ENCODE measurements around the gene FCN3.

FCN3 gene

GRCh38 chr1:27413004-27413403, 38.4 kb upstream of the FCN3 start:
- peaks cover 81% of the 10 kb centered on the region for H3K36me3 ChIP-seq (ENCODE audit: control insufficient read depth, low read length)
- H3K27ac ChIP-seq (ENCODE audit: low read depth, low read length), result no peak overlapping the region
- H3K4me2 ChIP-seq (ENCODE audit: low read length), result no peak overlapping the region
- TF ChIP-seq EZH2phosphoT487 (IDR thresholded peaks at IDR 0.05; ENCODE audit: borderline replicate concordance, low read length), result no peak
- TF ChIP-seq CTCF (IDR thresholded peaks at IDR 0.05; ENCODE audit: low read depth, low read length, poor library complexity, severe bottlenecking), result no peak
- no peaks in the 10 kb centered on the region for H3K79me2 ChIP-seq (ENCODE audit: control insufficient read depth, low read length)
- no peaks in the 10 kb centered on the region; the same call in 1 of the 2 replicates for H3F3A ChIP-seq (ENCODE audit: control insufficient read depth, insufficient read depth)
- H3K27me3 ChIP-seq (ENCODE audit: control insufficient read depth, low read length), result no peaks in the 10 kb centered on the region
- H3K9me3 ChIP-seq (ENCODE audit: control insufficient read depth, insufficient read depth, low read length), result no peaks in the 10 kb centered on the region
- no peaks in the 10 kb centered on the region for H4K20me1 ChIP-seq (ENCODE audit: control insufficient read depth, insufficient read depth, low read depth, low read length)
- no peak overlapping the region for H3K4me3 ChIP-seq (ENCODE audit: low read length)
- H3K4me1 ChIP-seq (ENCODE audit: control insufficient read depth, low read length), result 0 out of 2 replicates have a peak, but pooled peaks cover 3% of the 10 kb centered on the region
- no peaks in the 10 kb centered on the region for H3K9me2 ChIP-seq (replicated peaks; ENCODE audit: control insufficient read depth, low read length)

- H3F3A ChIP-seq (ENCODE audit: control insufficient read depth, insufficient read depth), result no peaks in the 10 kb centered on the region
- H4K20me1 ChIP-seq (ENCODE audit: control insufficient read depth, insufficient read depth, low read depth, low read length), result no peaks in the 10 kb centered on the region
- no peak overlapping the region for H3K4me2 ChIP-seq (ENCODE audit: low read length)
- TF ChIP-seq EZH2phosphoT487 (IDR thresholded peaks at IDR 0.05; ENCODE audit: borderline replicate concordance, low read length), result no peak
- no peak for TF ChIP-seq CTCF (IDR thresholded peaks at IDR 0.05; ENCODE audit: low read depth, low read length, poor library complexity, severe bottlenecking)
- no peaks in the 10 kb centered on the region for H3K9me2 ChIP-seq (replicated peaks; ENCODE audit: control insufficient read depth, low read length)
- no peak overlapping the region for H3K27ac ChIP-seq (ENCODE audit: low read depth, low read length)
- no peaks in the 10 kb centered on the region for H3K9me3 ChIP-seq (ENCODE audit: control insufficient read depth, insufficient read depth, low read length)
- no peaks in the 10 kb centered on the region for H3K27me3 ChIP-seq (ENCODE audit: control insufficient read depth, low read length)
- peaks cover 77% of the 10 kb centered on the region for H3K36me3 ChIP-seq (ENCODE audit: control insufficient read depth, low read length)
- no peak overlapping the region for H3K4me3 ChIP-seq (ENCODE audit: low read length)
- no peaks in the 10 kb centered on the region for H3K79me2 ChIP-seq (ENCODE audit: control insufficient read depth, low read length)
- H3K4me1 ChIP-seq (ENCODE audit: control insufficient read depth, low read length), result 0 out of 2 replicates have a peak, but pooled peaks cover 3% of the 10 kb centered on the region
Measured at GRCh38 chr1:27412502-27412901, 37.9 kb upstream of the FCN3 start.

GRCh38 chr1:27410709-27411108, 36.1 kb upstream of the FCN3 start:
- Histone ChIP-seq H3K4me3 (ENCODE audit: low read length) (no peak overlapping the region), H3K36me3 (ENCODE audit: control insufficient read depth, low read length) (peaks cover 64% of the 10 kb centered on the region), H3K4me1 (ENCODE audit: control insufficient read depth, low read length) (no peaks in the 10 kb centered on the region), H3K79me2 (ENCODE audit: control insufficient read depth, low read length) (no peaks in the 10 kb centered on the region), H3K27ac (ENCODE audit: low read depth, low read length) (no peak overlapping the region), H3K9me3 (ENCODE audit: control insufficient read depth, insufficient read depth, low read length) (no peaks in the 10 kb centered on the region), H3F3A (ENCODE audit: control insufficient read depth, insufficient read depth) (no peaks in the 10 kb centered on the region), H3K27me3 (ENCODE audit: control insufficient read depth, low read length) (no peaks in the 10 kb centered on the region), H3K4me2 (ENCODE audit: low read length) (no peak overlapping the region), H3K9me2 (replicated peaks; ENCODE audit: control insufficient read depth, low read length) (no peaks in the 10 kb centered on the region), H4K20me1 (ENCODE audit: control insufficient read depth, insufficient read depth, low read depth, low read length) (no peaks in the 10 kb centered on the region)
- TF ChIP-seq CTCF (IDR thresholded peaks at IDR 0.05; ENCODE audit: low read depth, low read length, poor library complexity, severe bottlenecking) (no peak), EZH2phosphoT487 (IDR thresholded peaks at IDR 0.05; ENCODE audit: borderline replicate concordance, low read length) (no peak)

Measured in DOHH2 (cell line).